Measurements from ENCODE around the gene WDR70.

WDR70 gene

GRCh38 chr5:37567566-37567965 is 188.4 kb downstream of the WDR70 start:
- WGBS (ENCODE audit: extremely low coverage, insufficient coverage, low lambda C conversion rate) = no CpG with 5 or more reads among the region's 3 CpGs
- Histone ChIP-seq H3K56ac (ENCODE audit: low read length) (no peak overlapping the region), H3K27me3 (ENCODE audit: insufficient read depth, low read length, poor library complexity) (no peaks in the 10 kb centered on the region), H3K4ac (ENCODE audit: low read depth, low read length) (no peak overlapping the region), H3K79me2 (ENCODE audit: control insufficient read depth, insufficient read depth, low read length) (no peaks in the 10 kb centered on the region), H3K4me2 (ENCODE audit: low read length) (no peak overlapping the region), H2BK15ac (replicated peaks; ENCODE audit: low read depth) (no peak overlapping the region), H3K27ac (ENCODE audit: low read depth, low read length) (no peak overlapping the region), H3K4me3 (ENCODE audit: low read length) (no peak overlapping the region), H3K9ac (ENCODE audit: low read length) (no peak overlapping the region), H4K8ac (ENCODE audit: low read depth, low read length) (no peak overlapping the region), H3K4me1 (ENCODE audit: control insufficient read depth, low read depth, low read length) (no peaks in the 10 kb centered on the region), H4K5ac (ENCODE audit: low read length) (no peak overlapping the region), H3K23ac (ENCODE audit: low read length) (no peak overlapping the region), H2BK5ac (ENCODE audit: low read length) (no peak overlapping the region), H2BK120ac (ENCODE audit: low read depth, low read length) (no peak overlapping the region), H3K36me3 (ENCODE audit: control insufficient read depth, insufficient read depth, low read length) (no peaks in the 10 kb centered on the region), H2AK5ac (ENCODE audit: low read length) (no peak overlapping the region), H3K79me1 (ENCODE audit: low read length) (no peaks in the 10 kb centered on the region), H3K18ac (ENCODE audit: low read length) (no peak overlapping the region)
- no peak for DNase-seq

- H3K9ac ChIP-seq (ENCODE audit: low read length) = no peak overlapping the region
- H3K23ac ChIP-seq (ENCODE audit: low read length) = no peak overlapping the region
- DNase-seq = no peak
- H2BK120ac ChIP-seq (ENCODE audit: low read depth, low read length) = no peak overlapping the region
- H3K18ac ChIP-seq (ENCODE audit: low read length) = no peak overlapping the region
- no peaks in the 10 kb centered on the region for H3K36me3 ChIP-seq (ENCODE audit: control insufficient read depth, insufficient read depth, low read length)
- no peak overlapping the region for H3K4ac ChIP-seq (ENCODE audit: low read depth, low read length)
- no peaks in the 10 kb centered on the region for H3K4me1 ChIP-seq (ENCODE audit: control insufficient read depth, low read depth, low read length)
- H2AK5ac ChIP-seq (ENCODE audit: low read length) = no peak overlapping the region
- H4K5ac ChIP-seq (ENCODE audit: low read length) = no peak overlapping the region
- no peaks in the 10 kb centered on the region for H3K79me1 ChIP-seq (ENCODE audit: low read length)
- H3K27ac ChIP-seq (ENCODE audit: low read depth, low read length) = no peak overlapping the region
- no peak overlapping the region for H3K56ac ChIP-seq (ENCODE audit: low read length)
- H3K27me3 ChIP-seq (ENCODE audit: insufficient read depth, low read length, poor library complexity) = no peaks in the 10 kb centered on the region
- H4K8ac ChIP-seq (ENCODE audit: low read depth, low read length) = no peak overlapping the region
- H2BK15ac ChIP-seq (replicated peaks; ENCODE audit: low read depth) = no peak overlapping the region
- no peak overlapping the region for H2BK5ac ChIP-seq (ENCODE audit: low read length)
- no peak overlapping the region for H3K4me3 ChIP-seq (ENCODE audit: low read length)
- no peak overlapping the region for H3K4me2 ChIP-seq (ENCODE audit: low read length)
- H3K79me2 ChIP-seq (ENCODE audit: control insufficient read depth, insufficient read depth, low read length) = no peaks in the 10 kb centered on the region
These were observed 189.1 kb downstream of the WDR70 start for GRCh38 chr5:37568018-37568753.

GRCh38 chr5:37568893-37569292 is 189.8 kb downstream of the WDR70 start:
- no peak overlapping the region for H3K27ac ChIP-seq (ENCODE audit: low read depth, low read length)
- H3K4me1 ChIP-seq (ENCODE audit: control insufficient read depth, low read depth, low read length) = no peaks in the 10 kb centered on the region
- no peaks in the 10 kb centered on the region for H3K79me2 ChIP-seq (ENCODE audit: control insufficient read depth, insufficient read depth, low read length)
- no peak overlapping the region for H4K8ac ChIP-seq (ENCODE audit: low read depth, low read length)
- H2BK15ac ChIP-seq (replicated peaks; ENCODE audit: low read depth) = no peak overlapping the region
- DNase-seq = no peak
- no peak overlapping the region for H4K5ac ChIP-seq (ENCODE audit: low read length)
- H3K79me1 ChIP-seq (ENCODE audit: low read length) = no peaks in the 10 kb centered on the region
- H3K23ac ChIP-seq (ENCODE audit: low read length) = no peak overlapping the region
- no peaks in the 10 kb centered on the region for H3K27me3 ChIP-seq (ENCODE audit: insufficient read depth, low read length, poor library complexity)
- no peak overlapping the region for H2AK5ac ChIP-seq (ENCODE audit: low read length)
- H3K4ac ChIP-seq (ENCODE audit: low read depth, low read length) = no peak overlapping the region
- H2BK120ac ChIP-seq (ENCODE audit: low read depth, low read length) = no peak overlapping the region
- no peak overlapping the region for H3K18ac ChIP-seq (ENCODE audit: low read length)
- H3K4me3 ChIP-seq (ENCODE audit: low read length) = no peak overlapping the region
- no peak overlapping the region for H3K4me2 ChIP-seq (ENCODE audit: low read length)
- H3K36me3 ChIP-seq (ENCODE audit: control insufficient read depth, insufficient read depth, low read length) = no peaks in the 10 kb centered on the region
- H3K9ac ChIP-seq (ENCODE audit: low read length) = no peak overlapping the region
- no peak overlapping the region for H3K56ac ChIP-seq (ENCODE audit: low read length)
- no peak overlapping the region for H2BK5ac ChIP-seq (ENCODE audit: low read length)

GRCh38 chr5:37569466-37569865 is 190.3 kb downstream of the WDR70 start:
- WGBS (ENCODE audit: extremely low coverage, insufficient coverage, low lambda C conversion rate) = no CpG with 5 or more reads among the region's 2 CpGs
- no peak overlapping the region for H3K18ac ChIP-seq (ENCODE audit: low read length)

GRCh38 chr5:37570597-37570996 is 191.5 kb downstream of the WDR70 start:
- no CpG with 5 or more reads among the region's 1 CpG for WGBS (ENCODE audit: extremely low coverage, insufficient coverage, low lambda C conversion rate)
- no peak overlapping the region for H2BK5ac ChIP-seq (ENCODE audit: low read length)
- DNase-seq = no peak
- H3K56ac ChIP-seq (ENCODE audit: low read length) = no peak overlapping the region
- H2BK120ac ChIP-seq (ENCODE audit: low read depth, low read length) = no peak overlapping the region
- no peak overlapping the region for H3K18ac ChIP-seq (ENCODE audit: low read length)
- no peak overlapping the region for H3K4me3 ChIP-seq (ENCODE audit: low read length)
- no peak overlapping the region for H3K4me2 ChIP-seq (ENCODE audit: low read length)
- no peak overlapping the region for H4K5ac ChIP-seq (ENCODE audit: low read length)
- H3K79me1 ChIP-seq (ENCODE audit: low read length) = no peaks in the 10 kb centered on the region
- no peak overlapping the region for H3K4ac ChIP-seq (ENCODE audit: low read depth, low read length)
- H3K79me2 ChIP-seq (ENCODE audit: control insufficient read depth, insufficient read depth, low read length) = no peaks in the 10 kb centered on the region
- H3K27me3 ChIP-seq (ENCODE audit: insufficient read depth, low read length, poor library complexity) = no peaks in the 10 kb centered on the region
- H3K4me1 ChIP-seq (ENCODE audit: control insufficient read depth, low read depth, low read length) = peaks cover 2% of the 10 kb centered on the region
- no peak overlapping the region for H3K23ac ChIP-seq (ENCODE audit: low read length)
- H4K8ac ChIP-seq (ENCODE audit: low read depth, low read length) = no peak overlapping the region
- H3K9ac ChIP-seq (ENCODE audit: low read length) = no peak overlapping the region
- H2AK5ac ChIP-seq (ENCODE audit: low read length) = no peak overlapping the region
- H3K36me3 ChIP-seq (ENCODE audit: control insufficient read depth, insufficient read depth, low read length) = no peaks in the 10 kb centered on the region
- no peak overlapping the region for H2BK15ac ChIP-seq (replicated peaks; ENCODE audit: low read depth)
- no peak overlapping the region for H3K27ac ChIP-seq (ENCODE audit: low read depth, low read length)

More at GRCh38 chr5:37569466-37569865, 190.3 kb downstream of the WDR70 start:
- no peak overlapping the region for H2BK15ac ChIP-seq (replicated peaks; ENCODE audit: low read depth)
- no peak overlapping the region for H2AK5ac ChIP-seq (ENCODE audit: low read length)
- H3K9ac ChIP-seq (ENCODE audit: low read length) = no peak overlapping the region
- H3K4ac ChIP-seq (ENCODE audit: low read depth, low read length) = no peak overlapping the region
- H3K27ac ChIP-seq (ENCODE audit: low read depth, low read length) = no peak overlapping the region
- DNase-seq = no peak
- no peaks in the 10 kb centered on the region for H3K4me1 ChIP-seq (ENCODE audit: control insufficient read depth, low read depth, low read length)
- H3K79me1 ChIP-seq (ENCODE audit: low read length) = no peaks in the 10 kb centered on the region
- no peak overlapping the region for H3K4me3 ChIP-seq (ENCODE audit: low read length)
- no peaks in the 10 kb centered on the region for H3K27me3 ChIP-seq (ENCODE audit: insufficient read depth, low read length, poor library complexity)
- H3K56ac ChIP-seq (ENCODE audit: low read length) = no peak overlapping the region
- no peak overlapping the region for H4K8ac ChIP-seq (ENCODE audit: low read depth, low read length)
- no peak overlapping the region for H4K5ac ChIP-seq (ENCODE audit: low read length)
- no peak overlapping the region for H2BK5ac ChIP-seq (ENCODE audit: low read length)
- H3K4me2 ChIP-seq (ENCODE audit: low read length) = no peak overlapping the region
- H2BK120ac ChIP-seq (ENCODE audit: low read depth, low read length) = no peak overlapping the region
- H3K36me3 ChIP-seq (ENCODE audit: control insufficient read depth, insufficient read depth, low read length) = no peaks in the 10 kb centered on the region
- no peaks in the 10 kb centered on the region for H3K79me2 ChIP-seq (ENCODE audit: control insufficient read depth, insufficient read depth, low read length)
- no peak overlapping the region for H3K23ac ChIP-seq (ENCODE audit: low read length)

GRCh38 chr5:37571985-37572384 is 192.9 kb downstream of the WDR70 start:
- Histone ChIP-seq H3K18ac (ENCODE audit: low read length) (no peak overlapping the region), H3K79me1 (ENCODE audit: low read length) (no peaks in the 10 kb centered on the region), H3K4me3 (ENCODE audit: low read length) (no peak overlapping the region), H3K36me3 (ENCODE audit: control insufficient read depth, insufficient read depth, low read length) (no peaks in the 10 kb centered on the region), H3K4me2 (ENCODE audit: low read length) (no peak overlapping the region), H4K8ac (ENCODE audit: low read depth, low read length) (no peak overlapping the region), H2AK5ac (ENCODE audit: low read length) (no peak overlapping the region), H3K9ac (ENCODE audit: low read length) (no peak overlapping the region), H4K5ac (ENCODE audit: low read length) (no peak overlapping the region), H3K23ac (ENCODE audit: low read length) (no peak overlapping the region), H2BK120ac (ENCODE audit: low read depth, low read length) (no peak overlapping the region), H3K4ac (ENCODE audit: low read depth, low read length) (no peak overlapping the region), H3K4me1 (ENCODE audit: control insufficient read depth, low read depth, low read length) (peaks cover 5% of the 10 kb centered on the region), H2BK5ac (ENCODE audit: low read length) (no peak overlapping the region), H3K27me3 (ENCODE audit: insufficient read depth, low read length, poor library complexity) (no peaks in the 10 kb centered on the region), H3K27ac (ENCODE audit: low read depth, low read length) (no peak overlapping the region), H3K79me2 (ENCODE audit: control insufficient read depth, insufficient read depth, low read length) (no peaks in the 10 kb centered on the region), H2BK15ac (replicated peaks; ENCODE audit: low read depth) (no peak overlapping the region), H3K56ac (ENCODE audit: low read length) (no peak overlapping the region)
- no CpG with 5 or more reads among the region's 2 CpGs for WGBS (ENCODE audit: extremely low coverage, insufficient coverage, low lambda C conversion rate)
- DNase-seq = no peak
